GM12874 (cell line): Measurements from ENCODE around the gene MICA.

Source experiments
- TF ChIP-seq, protein P1 (sequence below): IDR thresholded peaks from 2 replicates; pipeline ENCODE4 v1.5.1; 2011; ENCODE audit warnings: low read depth, mild to moderate bottlenecking, control low read depth, low read length, moderate library complexity; ENCODE audit not compliant: insufficient read depth

The MICA gene

DNA sequence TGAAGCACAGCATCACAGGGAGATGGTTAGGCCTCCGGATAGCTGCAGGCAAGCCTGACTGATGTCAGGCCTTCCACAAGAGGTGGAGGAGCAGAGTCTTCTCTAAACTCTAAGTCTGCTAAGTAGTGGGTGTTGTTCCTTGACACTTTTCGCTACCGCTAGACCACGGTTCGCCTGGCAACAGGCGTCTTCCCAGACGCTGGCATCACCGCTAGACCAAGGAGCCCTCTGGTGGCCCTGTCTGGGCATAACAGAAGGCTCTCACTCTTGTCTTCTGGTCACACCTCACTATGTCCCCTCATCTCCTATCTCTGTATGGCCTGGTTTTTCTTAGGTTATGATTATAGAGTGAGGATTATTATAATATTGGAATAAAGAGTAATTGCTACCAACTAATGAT, 29.3 kb upstream of the MICA start:
- TF ChIP-seq, protein P1, sequence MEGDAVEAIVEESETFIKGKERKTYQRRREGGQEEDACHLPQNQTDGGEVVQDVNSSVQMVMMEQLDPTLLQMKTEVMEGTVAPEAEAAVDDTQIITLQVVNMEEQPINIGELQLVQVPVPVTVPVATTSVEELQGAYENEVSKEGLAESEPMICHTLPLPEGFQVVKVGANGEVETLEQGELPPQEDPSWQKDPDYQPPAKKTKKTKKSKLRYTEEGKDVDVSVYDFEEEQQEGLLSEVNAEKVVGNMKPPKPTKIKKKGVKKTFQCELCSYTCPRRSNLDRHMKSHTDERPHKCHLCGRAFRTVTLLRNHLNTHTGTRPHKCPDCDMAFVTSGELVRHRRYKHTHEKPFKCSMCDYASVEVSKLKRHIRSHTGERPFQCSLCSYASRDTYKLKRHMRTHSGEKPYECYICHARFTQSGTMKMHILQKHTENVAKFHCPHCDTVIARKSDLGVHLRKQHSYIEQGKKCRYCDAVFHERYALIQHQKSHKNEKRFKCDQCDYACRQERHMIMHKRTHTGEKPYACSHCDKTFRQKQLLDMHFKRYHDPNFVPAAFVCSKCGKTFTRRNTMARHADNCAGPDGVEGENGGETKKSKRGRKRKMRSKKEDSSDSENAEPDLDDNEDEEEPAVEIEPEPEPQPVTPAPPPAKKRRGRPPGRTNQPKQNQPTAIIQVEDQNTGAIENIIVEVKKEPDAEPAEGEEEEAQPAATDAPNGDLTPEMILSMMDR, result peak; percentile 20; the same call in 1 of the 2 replicates

DNA sequence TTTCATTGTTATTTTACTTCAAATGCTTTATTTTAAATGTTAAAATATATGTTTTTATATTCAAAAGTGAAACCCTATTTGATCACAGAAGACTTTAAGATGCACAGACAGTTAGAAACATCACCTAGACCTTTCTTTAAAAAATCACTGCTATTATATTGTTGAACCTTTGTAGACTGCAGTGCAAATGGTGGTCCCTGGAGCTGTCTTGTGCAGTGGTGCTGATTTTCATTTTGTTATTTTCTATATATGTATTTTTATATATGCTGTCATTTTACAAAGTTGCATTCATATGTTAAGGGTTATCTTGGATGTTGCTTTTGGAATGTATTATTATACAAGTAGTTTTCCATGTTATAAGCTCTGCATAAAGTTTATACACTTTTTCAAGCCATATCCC, 27.7 kb upstream of the MICA start:
- TF ChIP-seq, protein P1, result no peak

DNA sequence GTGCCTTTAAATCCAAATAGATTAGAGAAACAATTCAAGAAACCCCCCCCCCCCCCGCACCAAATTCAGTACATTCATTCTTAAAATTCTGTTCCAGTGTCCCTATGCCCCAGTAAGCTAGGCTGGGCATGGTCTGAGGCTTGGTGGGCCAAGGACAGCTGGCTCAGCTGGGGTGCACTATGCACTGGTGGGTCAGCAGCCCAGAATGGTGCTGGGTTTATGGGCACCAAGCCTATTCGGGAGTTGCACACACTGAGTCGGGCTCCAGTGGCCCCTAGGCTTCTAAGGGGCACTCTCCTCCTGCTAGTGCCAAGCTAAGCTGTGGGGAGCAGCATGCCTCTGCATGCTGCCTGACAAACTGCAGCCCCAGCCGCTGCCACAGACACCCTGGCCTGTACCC, 26.4 kb upstream of the MICA start:
- TF ChIP-seq, protein P1, result no peak

DNA sequence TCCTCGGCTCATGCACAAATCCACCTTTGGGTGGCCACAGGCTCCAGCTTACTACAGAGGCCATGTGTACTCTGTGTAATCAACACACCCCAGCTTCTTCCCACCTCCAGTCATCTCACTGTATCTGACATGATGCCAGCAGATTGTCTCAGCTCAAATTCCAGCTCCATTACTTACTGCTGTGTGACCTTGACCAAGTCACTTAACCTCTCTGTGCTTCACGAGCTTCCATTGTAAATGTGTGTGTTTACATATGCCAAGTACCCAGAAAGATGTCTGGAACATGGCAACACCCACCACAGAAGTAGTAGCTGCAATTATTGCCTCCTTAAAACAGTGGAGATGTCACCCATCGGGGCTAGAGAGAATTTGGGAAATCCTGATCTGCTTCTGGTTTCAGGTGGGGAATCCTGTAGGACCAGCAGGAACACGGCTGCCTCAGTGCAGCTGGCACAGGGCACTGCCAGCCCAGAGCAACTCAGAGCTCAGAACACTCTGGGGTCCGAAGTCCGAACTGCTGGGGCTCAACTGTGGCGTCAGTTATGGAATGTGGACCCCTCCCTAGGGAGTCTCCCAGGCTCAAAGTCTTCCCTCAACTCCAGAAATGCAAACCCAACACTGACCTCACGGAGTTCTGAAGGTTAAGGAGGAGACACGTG, 25.2 kb upstream of the MICA start:
- TF ChIP-seq, protein P1, result no peak

DNA sequence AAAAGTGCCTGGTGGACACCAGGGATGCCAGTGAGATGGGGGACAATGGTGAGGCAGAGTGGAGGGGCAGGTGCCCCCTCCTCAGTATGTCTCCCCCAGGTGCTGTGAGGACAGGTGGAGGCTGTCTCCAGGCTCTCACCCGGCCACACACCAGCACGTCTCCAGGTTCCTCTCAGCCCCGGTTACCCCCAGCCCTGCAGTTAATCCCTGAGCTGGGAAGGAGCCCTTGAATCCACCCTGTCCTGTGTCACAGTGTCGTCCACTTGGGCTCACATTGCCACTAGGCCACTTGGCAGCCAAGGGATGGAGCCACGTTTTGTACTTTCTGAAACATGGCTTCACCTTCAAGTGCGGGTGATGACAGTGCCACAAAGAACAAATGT, 24.7 kb upstream of the MICA start:
- TF ChIP-seq, protein P1, result no peak

DNA sequence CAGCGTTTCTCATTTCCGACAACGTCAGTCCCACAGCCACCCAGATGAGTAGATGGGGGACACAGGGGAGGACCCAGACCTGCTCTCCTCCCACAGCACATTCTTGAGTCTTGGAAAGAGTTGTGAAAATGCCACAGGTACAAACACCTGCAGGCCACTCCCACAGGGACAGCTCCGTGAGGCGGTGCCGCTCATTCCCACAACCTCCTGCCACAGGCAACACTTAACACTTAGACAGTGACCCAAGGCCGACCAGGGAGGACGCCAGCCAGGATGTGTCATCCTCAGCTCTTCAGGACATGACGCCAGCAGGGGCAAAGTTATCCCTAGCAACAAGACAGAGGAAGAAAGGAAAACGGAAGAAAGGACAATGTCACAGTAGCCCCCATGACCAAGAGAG, 23.5 kb upstream of the MICA start:
- TF ChIP-seq, protein P1, result no peak

DNA sequence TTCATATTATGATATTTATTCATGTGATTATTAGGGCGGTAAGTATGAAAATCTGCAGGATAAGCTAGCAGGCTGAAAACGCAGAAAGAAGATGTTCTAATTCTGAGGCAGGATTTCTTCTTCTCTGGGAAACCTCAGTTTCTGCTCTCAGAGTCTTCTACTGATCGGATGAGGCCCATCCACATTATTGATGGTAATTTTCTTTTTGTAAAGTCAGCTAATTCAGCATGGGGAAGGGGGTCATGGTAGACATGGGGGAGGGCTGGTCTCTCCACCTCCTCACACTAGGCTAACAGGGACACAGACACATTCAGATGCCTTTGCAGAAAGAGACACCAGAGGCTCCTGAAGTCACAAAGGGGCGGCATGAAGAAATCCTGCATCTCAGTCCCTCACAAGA, 21.7 kb upstream of the MICA start:
- TF ChIP-seq, protein P1, result no peak
